Ovary (tissue), 9 donors: ENCODE results near the gene CPED1. TPM values are rescaled to one million over a fixed set of nuclear protein-coding genes. Genes with fewer than 3 reads are reported as not detected.

Experiments used
- DNase-seq, 5 donors: peaks; one replicate each; pipeline ENCODE4 v3.0.0-alpha.2; 2019 to 2020
- H3K27ac ChIP-seq, 2 donors: fragments of 200-600 bp; one replicate each; pipeline versions ENCODE4 v1.5.1 to v1.8.0; 2019 to 2022
- H3K27me3 ChIP-seq: fragments of 200-600 bp; one replicate; pipeline ENCODE4 v1.8.0; 2022
- H3K36me3 ChIP-seq: fragments of 200-600 bp; sonication (generic); one replicate; pipeline ENCODE4 v1.5.1; 2019
- H3K4me1 ChIP-seq: one replicate; pipeline ENCODE4 v1.8.1; 2013; ENCODE audit warnings: mild to moderate bottlenecking, moderate library complexity; ENCODE audit not compliant: insufficient read depth
- H3K4me3 ChIP-seq: fragments of 200-600 bp; sonication (generic); one replicate; pipeline ENCODE4 v1.5.1; 2017
- H3K9me3 ChIP-seq, 2 donors: fragments of 200-600 bp in 1 of 2; sonication (generic) in 1 of 2; one replicate each; pipeline versions ENCODE4 v1.5.1 to v1.8.1; 2013 to 2019; ENCODE audit warnings: mild to moderate bottlenecking in 1 of 2, moderate library complexity in 1 of 2
- EP300 ChIP-seq: sonication (generic); formaldehyde crosslinking; IDR thresholded peaks from one replicate; pipeline ENCODE4 v1.6.1; 2017; ENCODE audit warnings: antibody characterized with exemption
- POLR2A ChIP-seq: fragments of 450-650 bp; IDR thresholded peaks from one replicate; pipeline ENCODE4 v1.6.1; 2017; ENCODE audit warnings: antibody characterized with exemption, mild to moderate bottlenecking, moderate library complexity
- whole genome bisulfite sequencing, 3 donors: extraction: QIAGEN DNeasy Blood & Tissue Kit in 1 of 3; methylation state at CpG; one replicate each; pipeline versions ENCODE4 v1.1.5 to v1.1.7; 2013 to 2017; 5-methylcytosine and 5-hydroxymethylcytosine counted together
- intact Hi-C, 4 donors: fragments of 100-400 bp; cut with DNase I; formaldehyde crosslinking; loops; one replicate each; pipeline versions ENCODE4 v1.11.0 to v1.15.1; 2022 to 2023
- polyA plus RNA-seq, 2 donors: library from polyadenylated mRNA; stranded (reverse); fragments of 200-250 nt in 1 of 2; fragments of 350-450 nt in 1 of 2; fragmentation: Illumina TruSeq in 1 of 2; extraction: RNeasy Lipid Tissue Mini Kit (QIAGEN cat#74804) in 1 of 2; gene quantifications; one replicate each; pipeline ENCODE4 v1.2.3, GENCODE V29; 2013 to 2014
- total RNA-seq, 7 donors: library from RNA; depleted of rRNA in 2 of 7; stranded (reverse); fragments of >200 nt in 2 of 7; fragmentation: NEBNext Ultra II Directional in 3 of 7; extraction: Animal tissue kit (Norgen Biotek cat#: 25700) in 3 of 7; gene quantifications; one replicate each; pipeline versions ENCODE4 v1.1.0 to v1.2.4, GENCODE V29; 2016 to 2023
- TF ChIP-seq, protein P1 (sequence below), 3 donors: fragments of 450-650 bp in 2 of 3; fragments of 200-600 bp in 1 of 3; IDR thresholded peaks; one replicate each; pipeline versions ENCODE4 v1.5.1 to v1.8.0; 2016 to 2022; ENCODE audit warnings: antibody characterized with exemption in 3 of 3, mild to moderate bottlenecking in 1 of 3
- donor health status: DM: no; HTN: no; CAD: no; lungs with moderate emphysema.
- donor health status: DM: no; HTN: no; CAD: no.
- donor health status: Bipolar disorder and iron deficiency.
- donor health status: DM: yes; HTN: yes; CAD: no.
- donor health status: DM: no; HTN: no; CAD: no.
- donor health status: DM: yes; HTN: yes; CAD: no.

Gene CPED1
- total and polyA plus RNA-seq, 9 donors, result 42.1 to 127 (median 88.8) TPM

GRCh38 chr7:121271916-121272315 lies 283.4 kb downstream of the CPED1 start:
- Histone ChIP-seq H3K27me3 (no peaks in the 10 kb centered on the region), H3K27ac (no peak overlapping the region), H3K4me1 (no peaks in the 10 kb centered on the region), H3K36me3 (no peaks in the 10 kb centered on the region), H3K4me3 (no peak overlapping the region), H3K9me3 (no peaks in the 10 kb centered on the region)
- DNase-seq, result no peak
- TF ChIP-seq, protein P1, sequence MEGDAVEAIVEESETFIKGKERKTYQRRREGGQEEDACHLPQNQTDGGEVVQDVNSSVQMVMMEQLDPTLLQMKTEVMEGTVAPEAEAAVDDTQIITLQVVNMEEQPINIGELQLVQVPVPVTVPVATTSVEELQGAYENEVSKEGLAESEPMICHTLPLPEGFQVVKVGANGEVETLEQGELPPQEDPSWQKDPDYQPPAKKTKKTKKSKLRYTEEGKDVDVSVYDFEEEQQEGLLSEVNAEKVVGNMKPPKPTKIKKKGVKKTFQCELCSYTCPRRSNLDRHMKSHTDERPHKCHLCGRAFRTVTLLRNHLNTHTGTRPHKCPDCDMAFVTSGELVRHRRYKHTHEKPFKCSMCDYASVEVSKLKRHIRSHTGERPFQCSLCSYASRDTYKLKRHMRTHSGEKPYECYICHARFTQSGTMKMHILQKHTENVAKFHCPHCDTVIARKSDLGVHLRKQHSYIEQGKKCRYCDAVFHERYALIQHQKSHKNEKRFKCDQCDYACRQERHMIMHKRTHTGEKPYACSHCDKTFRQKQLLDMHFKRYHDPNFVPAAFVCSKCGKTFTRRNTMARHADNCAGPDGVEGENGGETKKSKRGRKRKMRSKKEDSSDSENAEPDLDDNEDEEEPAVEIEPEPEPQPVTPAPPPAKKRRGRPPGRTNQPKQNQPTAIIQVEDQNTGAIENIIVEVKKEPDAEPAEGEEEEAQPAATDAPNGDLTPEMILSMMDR (IDR thresholded peaks at IDR 0.05), result no peak
- TF ChIP-seq POLR2A (no peak), EP300 (no peak)
- 96 to 97% (median 97%) methylated on average over 2 of the region's 2 CpGs for WGBS, 3 donors
- intact Hi-C loops, result no loop called here

- Histone ChIP-seq H3K4me1 (no peaks in the 10 kb centered on the region), H3K4me3 (no peak overlapping the region), H3K36me3 (no peaks in the 10 kb centered on the region), H3K9me3 (no peaks in the 10 kb centered on the region), H3K27ac (no peak overlapping the region), H3K27me3 (no peaks in the 10 kb centered on the region)
- TF ChIP-seq EP300, result no peak
- TF ChIP-seq, protein P1 (IDR thresholded peaks at IDR 0.05), result no peak
- TF ChIP-seq POLR2A, result no peak
- intact Hi-C loops, result no loop called here
- WGBS, 3 donors, result 85 to 97% (median 95%) methylated on average over 1 of the region's 1 CpG
- DNase-seq, result no peak
Measured at GRCh38 chr7:121272676-121273075, 284.2 kb downstream of the CPED1 start.

DNA sequence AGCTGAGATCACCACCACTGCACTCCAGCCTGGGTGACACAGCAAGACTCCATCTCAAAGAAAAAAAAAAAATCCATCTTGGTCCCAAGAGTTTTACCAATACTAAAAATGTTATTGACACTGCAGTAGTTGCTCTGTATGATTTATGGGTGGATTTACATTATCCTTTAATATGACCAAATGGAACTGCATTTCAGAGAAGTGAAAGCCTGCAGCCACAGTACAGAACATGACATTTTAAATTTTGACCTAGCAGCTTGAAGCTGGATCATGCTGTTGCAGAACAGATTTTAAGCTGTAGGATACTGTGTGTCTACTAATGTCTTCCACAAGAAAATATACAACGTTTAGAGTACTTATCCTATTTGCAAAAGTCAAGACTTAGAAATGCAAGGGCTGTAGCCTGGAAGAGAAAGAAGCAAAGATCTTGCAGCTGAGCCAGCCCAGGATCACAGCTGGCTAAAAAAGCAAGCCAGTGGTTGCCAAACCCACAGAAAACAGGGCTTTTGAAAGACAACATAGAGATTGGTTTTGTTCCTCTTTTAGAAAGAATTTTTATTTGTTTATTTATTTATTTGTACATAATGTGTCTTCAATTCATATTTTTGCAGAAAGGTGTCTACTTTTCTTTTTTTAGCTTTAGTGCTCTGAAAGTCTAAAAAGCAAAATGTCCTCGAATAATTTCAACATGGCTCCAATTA lies 285.1 kb downstream of the CPED1 start:
- Histone ChIP-seq H3K4me1 (no peaks in the 10 kb centered on the region), H3K4me3 (no peak overlapping the region), H3K27me3 (no peaks in the 10 kb centered on the region), H3K9me3 (no peaks in the 10 kb centered on the region), H3K36me3 (no peaks in the 10 kb centered on the region), H3K27ac (no peak overlapping the region)
- intact Hi-C loops, result no loop called here
- TF ChIP-seq EP300 (no peak), POLR2A (no peak)
- TF ChIP-seq, protein P1 (IDR thresholded peaks at IDR 0.05), result no peak
- no peak for DNase-seq
- 40 to 49% (median 46%) methylated on average over 2 of the region's 2 CpGs for WGBS, 3 donors

DNA sequence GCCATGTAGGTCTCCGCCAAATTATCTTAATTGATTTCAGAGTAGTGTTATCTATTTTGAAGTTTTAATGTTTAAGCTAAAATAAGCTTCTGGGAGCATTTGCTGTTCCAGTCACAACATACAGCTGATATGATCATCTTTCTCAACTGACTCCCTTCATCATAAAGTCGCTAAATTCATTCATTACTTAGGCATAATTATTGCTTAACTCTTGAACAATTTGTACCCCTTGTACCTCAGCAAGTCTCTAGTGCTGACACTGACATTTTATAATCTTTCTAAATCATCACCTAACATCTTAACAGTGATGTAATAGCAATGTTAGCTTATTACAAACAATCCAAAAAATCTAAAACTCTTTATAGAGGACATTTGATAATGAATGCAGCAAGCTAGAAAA lies 286.0 kb downstream of the CPED1 start:
- DNase-seq, result no peak
- Histone ChIP-seq H3K9me3 (no peaks in the 10 kb centered on the region), H3K27ac (no peak overlapping the region), H3K36me3 (no peaks in the 10 kb centered on the region), H3K27me3 (no peaks in the 10 kb centered on the region), H3K4me3 (no peak overlapping the region), H3K4me1 (no peaks in the 10 kb centered on the region)
- 66 to 81% (median 79%) methylated on average over 2 of the region's 2 CpGs for WGBS, 3 donors
- intact Hi-C loops, result no loop called here
- TF ChIP-seq EP300 (no peak), POLR2A (no peak)
- TF ChIP-seq, protein P1 (IDR thresholded peaks at IDR 0.05), result no peak
